Measurements from ENCODE around the gene IRS1. TPM values are rescaled to one million over a fixed set of nuclear protein-coding genes. Genes with fewer than 3 reads are reported as not detected.
"Not testable (repeated sequence)": the region's sequence is repeated elsewhere in the genome, so short reads cannot be mapped to it uniquely, and the experiment has no call there.

Gene IRS1
- polyA plus RNA-seq, 1 of the 3 experiments (the other 2 are of a cell fraction) = 16.5 TPM

DNA sequence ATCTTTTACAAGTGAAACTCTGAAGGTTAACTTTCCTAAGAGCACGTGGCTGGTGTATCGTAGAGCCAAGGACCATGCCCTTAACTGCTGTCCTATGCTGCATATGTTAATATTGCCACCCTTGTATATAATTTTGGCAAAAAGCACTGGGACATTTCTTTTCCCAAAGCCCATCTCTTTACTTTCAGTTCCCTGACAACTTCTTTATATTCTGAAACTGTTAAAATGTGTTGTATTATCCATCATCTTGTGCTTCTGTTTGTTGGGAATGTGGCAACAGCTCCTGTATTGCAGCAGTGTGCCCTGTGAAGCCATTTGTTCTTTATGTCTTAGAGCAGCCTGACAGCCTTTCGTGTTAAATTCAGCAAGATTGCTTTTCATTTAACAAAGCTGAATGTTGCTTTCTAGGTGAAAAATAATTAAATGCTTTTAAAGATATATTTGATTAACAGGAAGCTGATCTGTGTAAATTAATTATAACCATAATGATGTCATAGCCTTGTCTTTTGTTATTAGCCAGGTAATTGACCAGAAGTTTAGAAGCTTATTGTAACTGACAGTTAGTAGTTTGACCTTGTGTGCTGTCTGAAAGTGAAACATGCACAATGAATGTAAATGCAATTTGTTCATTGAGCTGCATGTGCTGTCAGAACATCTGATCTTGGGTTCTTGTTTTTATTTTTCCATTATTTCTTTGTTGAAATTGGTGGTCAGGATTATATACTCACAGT is 45.9 kb upstream of the IRS1 start:
- 93% methylated on average over 3 of the region's 3 CpGs for WGBS (ENCODE audit: low lambda C conversion rate)
- H3K4me1 ChIP-seq (ENCODE audit: control insufficient read depth in 1 of 2, insufficient read depth in 2 of 2, low read depth in 1 of 2, low read length in 1 of 2) = peaks cover 0 to 7% of the 10 kb centered on the region in 2 experiments; a peak in 1 of 4 replicates
- H3K9me3 ChIP-seq = 0 out of 2 replicates have a peak, but pooled peaks cover 6% of the 10 kb centered on the region
- H3K79me2 ChIP-seq (ENCODE audit: insufficient read depth) = peaks cover 14% of the 10 kb centered on the region
- H3K27ac ChIP-seq (ENCODE audit: low read depth in 2 of 2, low read length in 1 of 2) = no peak overlapping the region
- no peak overlapping the region for H3K4me2 ChIP-seq
- CTCF ChIA-PET = interaction anchor here (1.2 to 1.7 kb wide), 2 partner anchors 43 to 46 kb away, joined by 3 to 4 read pairs; partner anchors contain the start of gene IRS1
- POLR2A ChIA-PET = no interaction called here
- H3K4me3 ChIP-seq (ENCODE audit: low read depth in 2 of 2, low read length in 1 of 2) = no peak overlapping the region
- no peak overlapping the region for H3K9ac ChIP-seq
- TF ChIP-seq POLR2AphosphoS5 (IDR thresholded peaks at IDR 0.05; ENCODE audit: low read depth, low read length) (no peak), TAF1 (IDR thresholded peaks at IDR 0.05; ENCODE audit: borderline replicate concordance, low read depth, low read length) (no peak), EZH2phosphoT487 (IDR thresholded peaks at IDR 0.05; ENCODE audit: borderline replicate concordance, low read depth) (no peak)
- TF ChIP-seq, protein P1, sequence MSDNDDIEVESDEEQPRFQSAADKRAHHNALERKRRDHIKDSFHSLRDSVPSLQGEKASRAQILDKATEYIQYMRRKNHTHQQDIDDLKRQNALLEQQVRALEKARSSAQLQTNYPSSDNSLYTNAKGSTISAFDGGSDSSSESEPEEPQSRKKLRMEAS (IDR thresholded peaks at IDR 0.05; ENCODE audit: low read depth) = no peak
- TF ChIP-seq, protein P2, sequence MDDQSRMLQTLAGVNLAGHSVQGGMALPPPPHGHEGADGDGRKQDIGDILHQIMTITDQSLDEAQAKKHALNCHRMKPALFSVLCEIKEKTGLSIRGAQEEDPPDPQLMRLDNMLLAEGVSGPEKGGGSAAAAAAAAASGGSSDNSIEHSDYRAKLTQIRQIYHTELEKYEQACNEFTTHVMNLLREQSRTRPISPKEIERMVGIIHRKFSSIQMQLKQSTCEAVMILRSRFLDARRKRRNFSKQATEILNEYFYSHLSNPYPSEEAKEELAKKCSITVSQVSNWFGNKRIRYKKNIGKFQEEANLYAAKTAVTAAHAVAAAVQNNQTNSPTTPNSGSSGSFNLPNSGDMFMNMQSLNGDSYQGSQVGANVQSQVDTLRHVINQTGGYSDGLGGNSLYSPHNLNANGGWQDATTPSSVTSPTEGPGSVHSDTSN (IDR thresholded peaks at IDR 0.05) = no peak
- H3K9me2 ChIP-seq = no peaks in the 10 kb centered on the region
- no peaks in the 10 kb centered on the region for H3F3A ChIP-seq (replicated peaks; ENCODE audit: insufficient read depth)
- no peaks in the 10 kb centered on the region for H4K20me1 ChIP-seq (ENCODE audit: insufficient read depth)
- H2AFZ ChIP-seq (ENCODE audit: low read depth) = no peak overlapping the region
- no peak for DNase-seq
- H3K36me3 ChIP-seq (replicated peaks in 1 of 2; ENCODE audit: control insufficient read depth in 1 of 2, insufficient read depth in 2 of 2, low read length in 1 of 2) = peaks cover 0 to 17% of the 10 kb centered on the region in 2 experiments
- no peaks in the 10 kb centered on the region for H3K27me3 ChIP-seq (ENCODE audit: insufficient read depth)

DNA sequence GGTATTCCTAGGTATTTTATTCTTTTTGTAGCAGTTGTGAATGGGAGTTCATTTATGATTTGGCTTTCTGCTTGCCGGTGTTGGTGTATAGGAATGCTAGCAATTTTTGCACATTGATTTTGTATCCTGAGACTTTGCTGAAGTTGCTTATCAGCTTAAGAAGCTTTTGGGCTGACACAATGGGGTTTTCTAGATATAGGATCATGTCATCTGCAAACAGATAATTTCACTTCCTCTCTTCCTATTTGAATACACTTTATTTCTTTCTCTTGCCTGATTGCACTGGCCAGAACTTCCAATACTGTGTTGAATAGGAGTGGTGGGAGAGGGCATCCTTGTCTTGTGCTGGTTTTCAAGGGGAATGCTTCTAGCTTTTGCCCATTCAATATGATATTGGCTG is 43.4 kb upstream of the IRS1 start:
- peaks cover 26% of the 10 kb centered on the region for H3K79me2 ChIP-seq (ENCODE audit: insufficient read depth)
- DNase-seq; H3K4me3 ChIP-seq (ENCODE audit: low read depth in 2 of 2, low read length in 1 of 2); H3K4me2 ChIP-seq; H2AFZ ChIP-seq (ENCODE audit: low read depth); H3K9ac ChIP-seq; H4K20me1 ChIP-seq (ENCODE audit: insufficient read depth); H3F3A ChIP-seq (replicated peaks; ENCODE audit: insufficient read depth); CTCF ChIA-PET; H3K27ac ChIP-seq (ENCODE audit: low read depth in 2 of 2, low read length in 1 of 2); H3K9me2 ChIP-seq; H3K9me3 ChIP-seq; POLR2A ChIA-PET; H3K27me3 ChIP-seq (ENCODE audit: insufficient read depth): not testable (repeated sequence)
- peaks cover 0 to 24% of the 10 kb centered on the region in 2 experiments for H3K36me3 ChIP-seq (replicated peaks in 1 of 2; ENCODE audit: control insufficient read depth in 1 of 2, insufficient read depth in 2 of 2, low read length in 1 of 2)
- H3K4me1 ChIP-seq (ENCODE audit: control insufficient read depth in 1 of 2, insufficient read depth in 2 of 2, low read depth in 1 of 2, low read length in 1 of 2) = peaks cover 0 to 10% of the 10 kb centered on the region in 2 experiments; a peak in 3 of 4 replicates
- 96% methylated on average over 1 of the region's 1 CpG for WGBS (ENCODE audit: low lambda C conversion rate)

DNA sequence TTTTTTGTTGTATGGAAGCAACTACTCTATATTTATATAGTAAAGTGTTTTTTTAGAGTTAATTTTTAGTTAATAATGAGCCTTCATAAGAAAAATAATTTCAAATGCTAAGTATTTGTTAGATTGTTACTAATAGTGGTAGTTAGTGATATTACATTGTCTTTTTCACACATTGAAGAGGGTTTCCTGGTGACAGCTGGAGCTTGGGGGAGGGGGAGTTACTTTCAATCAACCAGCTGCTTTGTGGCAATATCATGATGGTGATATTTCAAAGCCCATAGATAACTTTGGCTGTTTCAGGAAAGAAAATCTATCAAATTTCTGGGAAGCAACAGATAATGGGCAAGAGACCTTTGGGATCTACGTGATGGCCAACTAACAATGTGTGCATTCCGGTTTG is 40.3 kb upstream of the IRS1 start:
- no peaks in the 10 kb centered on the region for H3K27me3 ChIP-seq (ENCODE audit: insufficient read depth)
- no peaks in the 10 kb centered on the region for H4K20me1 ChIP-seq (ENCODE audit: insufficient read depth)
- ChIA-PET CTCF (interaction anchor here (1.2 to 2.3 kb wide), 4 partner anchors 15 to 193 kb away, joined by 3 to 10 read pairs (median 3); no protein-coding TSS in a partner anchor), POLR2A (no interaction called here)
- no peak overlapping the region for H3K4me2 ChIP-seq
- no peak overlapping the region for H3K27ac ChIP-seq (ENCODE audit: low read depth in 2 of 2, low read length in 1 of 2)
- H3K4me1 ChIP-seq (ENCODE audit: control insufficient read depth in 1 of 2, insufficient read depth in 2 of 2, low read depth in 1 of 2, low read length in 1 of 2) = peaks cover 6 to 20% of the 10 kb centered on the region in 2 experiments; a peak in 3 of 4 replicates
- no peaks in the 10 kb centered on the region for H3K9me2 ChIP-seq
- H3K79me2 ChIP-seq (ENCODE audit: insufficient read depth) = peaks cover 44% of the 10 kb centered on the region
- H3K9ac ChIP-seq = no peak overlapping the region
- H3K9me3 ChIP-seq = 0 out of 2 replicates have a peak, but pooled peaks cover 6% of the 10 kb centered on the region
- no peak overlapping the region for H3K4me3 ChIP-seq (ENCODE audit: low read depth in 2 of 2, low read length in 1 of 2)
- no peak overlapping the region for H2AFZ ChIP-seq (ENCODE audit: low read depth)
- no peak for DNase-seq
- WGBS (ENCODE audit: low lambda C conversion rate) = 92% methylated on average over 2 of the region's 2 CpGs
- H3F3A ChIP-seq (replicated peaks; ENCODE audit: insufficient read depth) = peaks cover 16% of the 10 kb centered on the region
- H3K36me3 ChIP-seq (replicated peaks in 1 of 2; ENCODE audit: control insufficient read depth in 1 of 2, insufficient read depth in 2 of 2, low read length in 1 of 2) = peaks cover 0 to 24% of the 10 kb centered on the region in 2 experiments
- TF ChIP-seq NRF1 (IDR thresholded peaks at IDR 0.05; ENCODE audit: low read depth, low read length) (no peak), NFIC (IDR thresholded peaks at IDR 0.05; ENCODE audit: borderline replicate concordance) (no peak), SIN3A (IDR thresholded peaks at IDR 0.05; ENCODE audit: borderline replicate concordance, low read depth, low read length) (no peak), RXRA (IDR thresholded peaks at IDR 0.05; ENCODE audit: borderline replicate concordance, low read depth) (no peak), TCF12 (IDR thresholded peaks at IDR 0.05) (no peak), GATA2 (CRISPR knock-in tag; IDR thresholded peaks at IDR 0.05) (no peak), CHD2 (IDR thresholded peaks at IDR 0.05; ENCODE audit: low read length, partially characterized antibody) (no peak), ELF1 (IDR thresholded peaks at IDR 0.05) (no peak), TAF1 (IDR thresholded peaks at IDR 0.05; ENCODE audit: borderline replicate concordance, low read depth, low read length) (no peak), RAD21 (IDR thresholded peaks at IDR 0.05; ENCODE audit: low read length) (no peak)
- TF ChIP-seq, protein P3, sequence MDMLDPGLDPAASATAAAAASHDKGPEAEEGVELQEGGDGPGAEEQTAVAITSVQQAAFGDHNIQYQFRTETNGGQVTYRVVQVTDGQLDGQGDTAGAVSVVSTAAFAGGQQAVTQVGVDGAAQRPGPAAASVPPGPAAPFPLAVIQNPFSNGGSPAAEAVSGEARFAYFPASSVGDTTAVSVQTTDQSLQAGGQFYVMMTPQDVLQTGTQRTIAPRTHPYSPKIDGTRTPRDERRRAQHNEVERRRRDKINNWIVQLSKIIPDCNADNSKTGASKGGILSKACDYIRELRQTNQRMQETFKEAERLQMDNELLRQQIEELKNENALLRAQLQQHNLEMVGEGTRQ (IDR thresholded peaks at IDR 0.05; ENCODE audit: borderline replicate concordance, low read depth, low read length) = no peak
- TF ChIP-seq, protein P4, sequence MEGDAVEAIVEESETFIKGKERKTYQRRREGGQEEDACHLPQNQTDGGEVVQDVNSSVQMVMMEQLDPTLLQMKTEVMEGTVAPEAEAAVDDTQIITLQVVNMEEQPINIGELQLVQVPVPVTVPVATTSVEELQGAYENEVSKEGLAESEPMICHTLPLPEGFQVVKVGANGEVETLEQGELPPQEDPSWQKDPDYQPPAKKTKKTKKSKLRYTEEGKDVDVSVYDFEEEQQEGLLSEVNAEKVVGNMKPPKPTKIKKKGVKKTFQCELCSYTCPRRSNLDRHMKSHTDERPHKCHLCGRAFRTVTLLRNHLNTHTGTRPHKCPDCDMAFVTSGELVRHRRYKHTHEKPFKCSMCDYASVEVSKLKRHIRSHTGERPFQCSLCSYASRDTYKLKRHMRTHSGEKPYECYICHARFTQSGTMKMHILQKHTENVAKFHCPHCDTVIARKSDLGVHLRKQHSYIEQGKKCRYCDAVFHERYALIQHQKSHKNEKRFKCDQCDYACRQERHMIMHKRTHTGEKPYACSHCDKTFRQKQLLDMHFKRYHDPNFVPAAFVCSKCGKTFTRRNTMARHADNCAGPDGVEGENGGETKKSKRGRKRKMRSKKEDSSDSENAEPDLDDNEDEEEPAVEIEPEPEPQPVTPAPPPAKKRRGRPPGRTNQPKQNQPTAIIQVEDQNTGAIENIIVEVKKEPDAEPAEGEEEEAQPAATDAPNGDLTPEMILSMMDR (IDR thresholded peaks at IDR 0.05) = no peak
- TF ChIP-seq, protein P1 (IDR thresholded peaks at IDR 0.05; ENCODE audit: low read depth) = no peak
